Liver (tissue), 9 donors: ENCODE measurements around the gene ZSWIM6. TPM values are rescaled to one million over a fixed set of nuclear protein-coding genes. Genes with fewer than 3 reads are reported as not detected.

Source experiments
- DNase-seq: peaks from one replicate; pipeline ENCODE4 v3.0.0-alpha.2; 2017; ENCODE audit warnings: low spot score
- H3K27ac ChIP-seq, 2 donors: one replicate each; pipeline ENCODE4 v1.7.0; 2013; ENCODE audit warnings: inconsistent platforms in 2 of 2, low read length in 2 of 2, control low read depth in 1 of 2, low read depth in 1 of 2, mild to moderate bottlenecking in 1 of 2
- H3K27me3 ChIP-seq, 4 donors: one replicate each; pipeline versions ENCODE4 v1.6.1 to v1.7.0; 2013; ENCODE audit warnings: low read length in 3 of 4, inconsistent platforms in 1 of 4, mild to moderate bottlenecking in 1 of 4, moderate library complexity in 1 of 4; ENCODE audit not compliant: control insufficient read depth in 4 of 4, insufficient read depth in 4 of 4
- H3K36me3 ChIP-seq, 4 donors: one replicate each; pipeline versions ENCODE4 v1.6.1 to v1.7.0; 2013; ENCODE audit warnings: low read length in 3 of 4, mild to moderate bottlenecking in 3 of 4, low read depth in 1 of 4, moderate library complexity in 1 of 4; ENCODE audit not compliant: control insufficient read depth in 4 of 4, insufficient read depth in 3 of 4
- H3K4me1 ChIP-seq, 4 donors: one replicate each; pipeline versions ENCODE4 v1.6.1 to v1.7.0; 2013; ENCODE audit warnings: low read length in 3 of 4, mild to moderate bottlenecking in 3 of 4, moderate library complexity in 1 of 4; ENCODE audit not compliant: control insufficient read depth in 4 of 4, insufficient read depth in 4 of 4
- H3K4me3 ChIP-seq, 3 donors: one replicate each; pipeline versions ENCODE4 v1.6.1 to v1.7.0; 2013; ENCODE audit warnings: low read length in 3 of 3, control low read depth in 1 of 3, low read depth in 1 of 3, mild to moderate bottlenecking in 1 of 3
- H3K9ac ChIP-seq, 2 donors: one replicate each; pipeline ENCODE4 v1.7.0; 2013; ENCODE audit warnings: low read length in 2 of 2, mild to moderate bottlenecking in 2 of 2, moderate library complexity in 2 of 2, control low read depth in 1 of 2, low read depth in 1 of 2
- H3K9me3 ChIP-seq, 4 donors: one replicate each; pipeline versions ENCODE4 v1.6.1 to v1.7.0; 2013; ENCODE audit warnings: low read length in 3 of 4; ENCODE audit not compliant: control insufficient read depth in 4 of 4
- ATF3 ChIP-seq: IDR thresholded peaks from 2 replicates; pipeline ENCODE4 v1.6.1; 2016; ENCODE audit warnings: antibody characterized with exemption
- EGR1 ChIP-seq, 2 donors: IDR thresholded peaks; 2 replicates each; pipeline ENCODE4 v1.6.1; 2016 to 2018; ENCODE audit warnings: antibody characterized with exemption in 2 of 2, low read depth in 2 of 2
- FOXA1 ChIP-seq: IDR thresholded peaks from 2 replicates; pipeline ENCODE4 v1.6.1; 2016; ENCODE audit warnings: antibody characterized with exemption
- FOXA2 ChIP-seq: IDR thresholded peaks from 2 replicates; pipeline ENCODE4 v1.6.1; 2016; ENCODE audit warnings: antibody characterized with exemption
- GABPA ChIP-seq, 2 donors: IDR thresholded peaks in 1 of 2; conservative IDR thresholded peaks in 1 of 2; 2 replicates each; pipeline ENCODE4 v1.6.1; 2016; ENCODE audit warnings: antibody characterized with exemption in 2 of 2, mild to moderate bottlenecking in 1 of 2, moderate library complexity in 1 of 2
- HNF4A ChIP-seq, 2 donors: conservative IDR thresholded peaks; 2 replicates each; pipeline ENCODE4 v1.6.1; 2016; ENCODE audit warnings: antibody characterized with exemption in 2 of 2, mild to moderate bottlenecking in 2 of 2
- HNF4G ChIP-seq: IDR thresholded peaks from 2 replicates; pipeline ENCODE4 v1.6.1; 2016; ENCODE audit warnings: antibody characterized with exemption
- JUND ChIP-seq, 2 donors: IDR thresholded peaks; 2 replicates each; pipeline ENCODE4 v1.6.1; 2016; ENCODE audit warnings: antibody characterized with exemption in 2 of 2
- NR2F2 ChIP-seq: IDR thresholded peaks from 2 replicates; pipeline ENCODE4 v1.6.1; 2016; ENCODE audit warnings: antibody characterized with exemption
- RAD21 ChIP-seq, 2 donors: IDR thresholded peaks; 2 replicates each; pipeline ENCODE4 v1.6.1; 2016; ENCODE audit warnings: antibody characterized with exemption in 2 of 2, mild to moderate bottlenecking in 2 of 2
- REST ChIP-seq: IDR thresholded peaks from 2 replicates; pipeline ENCODE4 v1.6.1; 2016; ENCODE audit warnings: antibody characterized with exemption, mild to moderate bottlenecking
- RXRA ChIP-seq, 2 donors: IDR thresholded peaks; 2 replicates each; pipeline ENCODE4 v1.6.1; 2017 to 2018; ENCODE audit warnings: antibody characterized with exemption in 2 of 2, mild to moderate bottlenecking in 1 of 2
- SP1 ChIP-seq: IDR thresholded peaks from 2 replicates; pipeline ENCODE4 v1.6.1; 2018; ENCODE audit warnings: antibody characterized with exemption, mild to moderate bottlenecking
- YY1 ChIP-seq: IDR thresholded peaks from 2 replicates; pipeline ENCODE4 v1.6.1; 2016; ENCODE audit warnings: antibody characterized with exemption, mild to moderate bottlenecking
- WGBS: extraction: QIAGEN DNeasy Blood & Tissue Kit; methylation state at CpG from one replicate; pipeline ENCODE4 v1.1.7; 2013; 5-methylcytosine and 5-hydroxymethylcytosine counted together
- polyA plus RNA-seq, 2 donors: library from polyadenylated mRNA; stranded (reverse) in 1 of 2; unstranded in 1 of 2; fragments of 200-250 nt in 1 of 2; fragments of >200 nt in 1 of 2; fragmentation: Nextera tagmentation in 1 of 2; extraction: Ambion mirVana in 1 of 2; gene quantifications; one replicate each; pipeline versions ENCODE4 v1.2.1 to v1.2.3, GENCODE V29; 2013 to 2015
- total RNA-seq, 2 donors: library from RNA; depleted of rRNA; stranded (reverse); fragments of >200 nt; gene quantifications; one replicate each; pipeline ENCODE4 v1.2.3, GENCODE V29; 2014
- TF ChIP-seq, protein P1 (sequence below): IDR thresholded peaks from 2 replicates; pipeline ENCODE4 v1.6.1; 2016; ENCODE audit warnings: antibody characterized with exemption
- TF ChIP-seq, protein P2 (sequence below): fragments of 150-350 bp; IDR thresholded peaks from 2 replicates; pipeline ENCODE4 v1.5.1; 2017; ENCODE audit warnings: improper control_type of control experiment, low read depth, low read length; ENCODE audit not compliant: missing input control
- donor health status: healthy.
- donor health status: healthy.
- donor health status: healthy.
- donor health status: healthy.
- donor health status: healthy.

Gene ZSWIM6
- total and polyA plus RNA-seq, 4 donors, result 1.3 to 5.2 (median 3.3) TPM

- H3K36me3 ChIP-seq, result no peaks in the 10 kb centered on the region
- WGBS, result 87% methylated on average over 8 of the region's 8 CpGs
- H3K27ac ChIP-seq, result no peak overlapping the region
- TF ChIP-seq SP1, result no peak
- peak in 1 of 2 donors; percentile 23 for TF ChIP-seq RAD21 (IDR thresholded peaks at IDR 0.05)
- TF ChIP-seq RXRA (IDR thresholded peaks at IDR 0.05), result peak in 1 of 2 donors; percentile 15
- no peaks in the 10 kb centered on the region for H3K9me3 ChIP-seq
- no peak overlapping the region for H3K4me3 ChIP-seq
- H3K27me3 ChIP-seq, result no peaks in the 10 kb centered on the region
- no peaks in the 10 kb centered on the region for H3K4me1 ChIP-seq
- H3K9ac ChIP-seq, result no peak overlapping the region
- no peak for DNase-seq
These were observed 237.3 kb downstream of the ZSWIM6 start for GRCh38 chr5:61569353-61569752.

DNA sequence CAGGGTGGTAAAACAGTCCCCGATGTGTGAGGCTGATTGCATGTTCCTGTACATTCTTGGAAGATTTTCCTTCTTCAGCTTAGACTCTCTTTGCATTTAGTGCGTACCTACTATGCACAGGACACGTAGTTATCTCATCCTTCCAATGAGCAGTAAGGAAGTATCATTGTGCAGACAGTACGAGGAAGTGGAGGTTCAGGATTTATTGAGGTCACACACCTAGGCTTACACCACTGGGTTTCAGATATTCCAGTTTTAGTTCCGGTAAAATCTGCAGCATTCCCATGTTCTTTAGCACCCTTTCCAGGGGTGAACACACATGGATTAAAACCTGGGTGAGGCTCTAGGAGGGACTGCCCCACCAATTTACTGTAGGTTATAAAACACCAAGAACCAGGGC lies 238.7 kb downstream of the ZSWIM6 start:
- TF ChIP-seq YY1, result no peak
- TF ChIP-seq, protein P1, sequence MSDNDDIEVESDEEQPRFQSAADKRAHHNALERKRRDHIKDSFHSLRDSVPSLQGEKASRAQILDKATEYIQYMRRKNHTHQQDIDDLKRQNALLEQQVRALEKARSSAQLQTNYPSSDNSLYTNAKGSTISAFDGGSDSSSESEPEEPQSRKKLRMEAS, result no peak
- TF ChIP-seq SP1, result no peak
- no peak for TF ChIP-seq HNF4G
- no peak for TF ChIP-seq GABPA (IDR thresholded peaks at IDR 0.05 in 1 of 2, conservative IDR thresholded peaks at IDR 0.05 in 1 of 2)
- no peak for TF ChIP-seq FOXA2
- TF ChIP-seq EGR1 (IDR thresholded peaks at IDR 0.05; ENCODE audit: low read depth in 2 of 2), result no peak
- TF ChIP-seq, protein P2, sequence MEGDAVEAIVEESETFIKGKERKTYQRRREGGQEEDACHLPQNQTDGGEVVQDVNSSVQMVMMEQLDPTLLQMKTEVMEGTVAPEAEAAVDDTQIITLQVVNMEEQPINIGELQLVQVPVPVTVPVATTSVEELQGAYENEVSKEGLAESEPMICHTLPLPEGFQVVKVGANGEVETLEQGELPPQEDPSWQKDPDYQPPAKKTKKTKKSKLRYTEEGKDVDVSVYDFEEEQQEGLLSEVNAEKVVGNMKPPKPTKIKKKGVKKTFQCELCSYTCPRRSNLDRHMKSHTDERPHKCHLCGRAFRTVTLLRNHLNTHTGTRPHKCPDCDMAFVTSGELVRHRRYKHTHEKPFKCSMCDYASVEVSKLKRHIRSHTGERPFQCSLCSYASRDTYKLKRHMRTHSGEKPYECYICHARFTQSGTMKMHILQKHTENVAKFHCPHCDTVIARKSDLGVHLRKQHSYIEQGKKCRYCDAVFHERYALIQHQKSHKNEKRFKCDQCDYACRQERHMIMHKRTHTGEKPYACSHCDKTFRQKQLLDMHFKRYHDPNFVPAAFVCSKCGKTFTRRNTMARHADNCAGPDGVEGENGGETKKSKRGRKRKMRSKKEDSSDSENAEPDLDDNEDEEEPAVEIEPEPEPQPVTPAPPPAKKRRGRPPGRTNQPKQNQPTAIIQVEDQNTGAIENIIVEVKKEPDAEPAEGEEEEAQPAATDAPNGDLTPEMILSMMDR, result no peak
- TF ChIP-seq FOXA1, result no peak
- no peak for TF ChIP-seq JUND (IDR thresholded peaks at IDR 0.05)
- no peak for TF ChIP-seq RXRA (IDR thresholded peaks at IDR 0.05)
- Histone ChIP-seq H3K4me3 (no peak overlapping the region), H3K27ac (no peak overlapping the region), H3K27me3 (no peaks in the 10 kb centered on the region), H3K9ac (no peak overlapping the region), H3K9me3 (no peaks in the 10 kb centered on the region), H3K4me1 (no peaks in the 10 kb centered on the region), H3K36me3 (no peaks in the 10 kb centered on the region)
- no peak for DNase-seq
- WGBS, result 88% methylated on average over 5 of the region's 5 CpGs

GRCh38 chr5:61572959-61573358 lies 240.9 kb downstream of the ZSWIM6 start:
- Histone ChIP-seq H3K9me3 (no peaks in the 10 kb centered on the region), H3K4me1 (no peaks in the 10 kb centered on the region)
- WGBS, result 89% methylated on average over 5 of the region's 5 CpGs

More at GRCh38 chr5:61572959-61573358, 240.9 kb downstream of the ZSWIM6 start:
- no peak overlapping the region for H3K9ac ChIP-seq
- DNase-seq, result no peak
- no peaks in the 10 kb centered on the region for H3K27me3 ChIP-seq
- H3K36me3 ChIP-seq, result no peaks in the 10 kb centered on the region
- TF ChIP-seq, protein P1, result no peak
- no peak for TF ChIP-seq NR2F2
- no peak for TF ChIP-seq RXRA (IDR thresholded peaks at IDR 0.05)
- no peak for TF ChIP-seq SP1
- TF ChIP-seq JUND (IDR thresholded peaks at IDR 0.05), result no peak
- no peak for TF ChIP-seq REST
- TF ChIP-seq GABPA (IDR thresholded peaks at IDR 0.05 in 1 of 2, conservative IDR thresholded peaks at IDR 0.05 in 1 of 2), result no peak
- TF ChIP-seq YY1, result no peak
- TF ChIP-seq ATF3, result no peak
- TF ChIP-seq HNF4A (conservative IDR thresholded peaks at IDR 0.05), result no peak
- no peak for TF ChIP-seq HNF4G
- H3K4me3 ChIP-seq, result no peak overlapping the region
- no peak overlapping the region for H3K27ac ChIP-seq
